Thoracic aorta (tissue), 2 donors: ENCODE results near the gene METTL2B. TPM values are rescaled to one million over a fixed set of nuclear protein-coding genes. Genes with fewer than 3 reads are reported as not detected.
"Not testable (repeated sequence)": the region's sequence is repeated elsewhere in the genome, so short reads cannot be mapped to it uniquely, and the experiment has no call there.

Experiments
- ATAC-seq: fragments of 150-250 bp; one replicate; pipeline ENCODE4 v1.8.0; 2017; ENCODE audit warnings: low read depth; ENCODE audit not compliant: insufficient number of reproducible peaks, low FRiP score
- DNase-seq: peaks from one replicate; pipeline ENCODE4 v3.0.0-alpha.2; 2020; ENCODE audit warnings: low spot score
- H3K27ac ChIP-seq, 2 donors: fragments of 200-600 bp; sonication (generic); 1 replicate in 1 of 2; 2 replicates in 1 of 2; pipeline ENCODE4 v1.5.1; 2016; ENCODE audit warnings: mild to moderate bottlenecking in 2 of 2, moderate library complexity in 2 of 2
- H3K27me3 ChIP-seq: fragments of 200-600 bp; sonication (generic); replicated peaks from 2 replicates; pipeline ENCODE4 v1.6.0; 2016; ENCODE audit warnings: mild to moderate bottlenecking; ENCODE audit not compliant: insufficient read depth
- H3K36me3 ChIP-seq: fragments of 200-600 bp; sonication (generic); one replicate; pipeline ENCODE4 v1.5.1; 2016
- H3K4me1 ChIP-seq, 2 donors: fragments of 200-600 bp; sonication (generic); 1 replicate in 1 of 2; 2 replicates in 1 of 2; pipeline versions ENCODE4 v1.5.1 to v1.6.0; 2016; ENCODE audit warnings: low read depth in 2 of 2, mild to moderate bottlenecking in 1 of 2; ENCODE audit not compliant: control insufficient read depth in 1 of 2
- H3K4me3 ChIP-seq: fragments of 200-600 bp; sonication (generic); 2 replicates; pipeline ENCODE4 v1.5.1; 2016; ENCODE audit warnings: mild to moderate bottlenecking
- H3K9me3 ChIP-seq: fragments of 200-600 bp; sonication (generic); 2 replicates; pipeline ENCODE4 v1.5.1; 2016
- total RNA-seq, 2 donors: library from RNA; depleted of rRNA; stranded (reverse); fragments of >200 nt; gene quantifications; one replicate each; pipeline versions ENCODE4 v1.1.0 to v1.2.3, GENCODE V29; 2016
- TF ChIP-seq, protein P1 (sequence below): fragments of 200-600 bp; sonication (generic); IDR thresholded peaks from one replicate; pipeline ENCODE4 v1.5.1; 2019; ENCODE audit warnings: antibody characterized with exemption

METTL2B gene
- total RNA-seq, 2 donors from 2014 or later, result 14.6 to 49.0 TPM

DNA sequence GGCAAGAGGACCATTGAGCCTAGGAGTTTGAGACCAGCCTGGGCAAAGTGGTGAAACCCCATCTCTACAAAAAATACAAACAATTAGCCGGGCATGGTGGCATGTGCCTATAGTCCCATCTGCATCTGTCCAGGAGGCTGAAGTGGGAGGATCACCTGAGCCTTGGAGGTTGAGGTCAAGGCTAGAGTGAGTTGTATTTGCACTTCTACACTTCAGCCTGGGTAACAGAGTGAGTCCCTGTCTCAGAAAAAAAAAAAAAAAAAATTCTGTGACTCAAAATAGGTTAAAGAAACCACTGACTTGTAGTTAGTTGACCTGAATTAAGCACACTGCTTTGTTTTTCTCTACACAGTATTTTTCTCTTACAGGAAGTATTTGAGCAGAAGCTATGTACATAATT, 74.4 kb downstream of the METTL2B start:
- Histone ChIP-seq H3K27me3 (no peaks in the 10 kb centered on the region), H3K4me3 (no peak overlapping the region), H3K9me3 (no peaks in the 10 kb centered on the region), H3K4me1 (no peaks in the 10 kb centered on the region), H3K27ac (no peak overlapping the region), H3K36me3 (no peaks in the 10 kb centered on the region)
- TF ChIP-seq, protein P1, sequence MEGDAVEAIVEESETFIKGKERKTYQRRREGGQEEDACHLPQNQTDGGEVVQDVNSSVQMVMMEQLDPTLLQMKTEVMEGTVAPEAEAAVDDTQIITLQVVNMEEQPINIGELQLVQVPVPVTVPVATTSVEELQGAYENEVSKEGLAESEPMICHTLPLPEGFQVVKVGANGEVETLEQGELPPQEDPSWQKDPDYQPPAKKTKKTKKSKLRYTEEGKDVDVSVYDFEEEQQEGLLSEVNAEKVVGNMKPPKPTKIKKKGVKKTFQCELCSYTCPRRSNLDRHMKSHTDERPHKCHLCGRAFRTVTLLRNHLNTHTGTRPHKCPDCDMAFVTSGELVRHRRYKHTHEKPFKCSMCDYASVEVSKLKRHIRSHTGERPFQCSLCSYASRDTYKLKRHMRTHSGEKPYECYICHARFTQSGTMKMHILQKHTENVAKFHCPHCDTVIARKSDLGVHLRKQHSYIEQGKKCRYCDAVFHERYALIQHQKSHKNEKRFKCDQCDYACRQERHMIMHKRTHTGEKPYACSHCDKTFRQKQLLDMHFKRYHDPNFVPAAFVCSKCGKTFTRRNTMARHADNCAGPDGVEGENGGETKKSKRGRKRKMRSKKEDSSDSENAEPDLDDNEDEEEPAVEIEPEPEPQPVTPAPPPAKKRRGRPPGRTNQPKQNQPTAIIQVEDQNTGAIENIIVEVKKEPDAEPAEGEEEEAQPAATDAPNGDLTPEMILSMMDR, result no peak
- ATAC-seq (no peak), DNase-seq (no peak)

- not testable (repeated sequence) for H3K27ac ChIP-seq, H3K9me3 ChIP-seq, DNase-seq, ATAC-seq, H3K27me3 ChIP-seq, H3K4me3 ChIP-seq, H3K36me3 ChIP-seq, H3K4me1 ChIP-seq
These were observed 77.8 kb downstream of the METTL2B start for GRCh38 chr7:128554394-128554793.

Other genes starting within 250 kb of the METTL2B start
- not detected for gene LEP, start 235.5 kb upstream of the METTL2B start, total RNA-seq
- 10 to 100 TPM; 20.6 to 49.2 TPM for gene RBM28, start 132.8 kb upstream of the METTL2B start, total RNA-seq
- gene PRRT4, start 115.1 kb upstream of the METTL2B start, total RNA-seq, result 1 to 10 TPM; 2.2 to 3.7 TPM
- gene IMPDH1, start 66.8 kb upstream of the METTL2B start, total RNA-seq, result 10 to 100 TPM; 48.1 to 59.7 TPM
- gene HILPDA, start 20.9 kb upstream of the METTL2B start, total RNA-seq, result 10 to 100 TPM in 1 of 2 donors, 1 to 10 TPM in 1; 9.3 to 19.8 TPM
- 1 to 10 TPM in 1 of 2 donors, under 1 TPM in 1; 0.81 to 2.3 TPM for gene GARIN1A, start 195.5 kb downstream of the METTL2B start, total RNA-seq